Measurements from ENCODE around the gene TGFBR3L. TPM values are rescaled to one million over a fixed set of nuclear protein-coding genes. Genes with fewer than 3 reads are reported as not detected.

The TGFBR3L gene
- total RNA-seq, 6 experiments from 2014 or later = 4.5 to 12.0 (median 7.7) TPM

GRCh38 chr19:7924651-7925170 lies 10.1 kb downstream of the TGFBR3L start:
- Mint-ChIP-seq H3K27ac (no peak overlapping the region), H3K27me3 (ENCODE audit: insufficient read depth) (peaks cover 2% of the 10 kb centered on the region), H3K4me1 (ENCODE audit: low read depth) (peaks cover 26% of the 10 kb centered on the region), H3K36me3 (ENCODE audit: low read depth) (peaks cover 4% of the 10 kb centered on the region), H3K9me3 (no peaks in the 10 kb centered on the region), H3K4me3 (no peak overlapping the region)
- no peak for TF ChIP-seq CTCF (IDR thresholded peaks at IDR 0.05)
- DNase-seq = no peak

GRCh38 chr19:7925171-7925851 lies 10.7 kb downstream of the TGFBR3L start:
- Mint-ChIP-seq H3K9me3 (no peaks in the 10 kb centered on the region), H3K4me3 (peak overlapping the region; percentile 83), H3K4me1 (ENCODE audit: low read depth) (peaks cover 23% of the 10 kb centered on the region), H3K27ac (peak overlapping the region; percentile 72), H3K27me3 (ENCODE audit: insufficient read depth) (peaks cover 2% of the 10 kb centered on the region), H3K36me3 (ENCODE audit: low read depth) (peaks cover 4% of the 10 kb centered on the region)
- peak; percentile 98 for TF ChIP-seq CTCF (IDR thresholded peaks at IDR 0.05)
- DNase-seq = peak; percentile 47

- TF ChIP-seq CTCF (IDR thresholded peaks at IDR 0.05) = 0 out of 2 replicates have a peak, but pooled peaks have one; percentile 27
- peaks cover 23% of the 10 kb centered on the region for H3K4me1 Mint-ChIP-seq (ENCODE audit: low read depth)
- no peak for DNase-seq
- peaks cover 2% of the 10 kb centered on the region for H3K27me3 Mint-ChIP-seq (ENCODE audit: insufficient read depth)
- no peaks in the 10 kb centered on the region for H3K9me3 Mint-ChIP-seq
- H3K27ac Mint-ChIP-seq = peak within 1 kb of the TSS; percentile 72
- peak within 1 kb of the TSS; percentile 83 for H3K4me3 Mint-ChIP-seq
- peaks cover 4% of the 10 kb centered on the region for H3K36me3 Mint-ChIP-seq (ENCODE audit: low read depth)
These were observed 11.5 kb downstream of the TGFBR3L start, which contains the start of gene CTXN1 for GRCh38 chr19:7926021-7926726. TSS of gene CTXN1 (minus strand) at chr19:7926135. CDS start at chr19:7925538, 597 bp downstream.

GRCh38 chr19:7926727-7927604 lies 12.3 kb downstream of the TGFBR3L start:
- Mint-ChIP-seq H3K4me3 (peak overlapping the region; percentile 72), H3K4me1 (ENCODE audit: low read depth) (peaks cover 23% of the 10 kb centered on the region), H3K27ac (peak overlapping the region; percentile 38), H3K36me3 (ENCODE audit: low read depth) (peaks cover 4% of the 10 kb centered on the region), H3K27me3 (ENCODE audit: insufficient read depth) (peaks cover 2% of the 10 kb centered on the region), H3K9me3 (no peaks in the 10 kb centered on the region)
- TF ChIP-seq CTCF (IDR thresholded peaks at IDR 0.05) = no peak
- no peak for DNase-seq

All from HFFc6 (cell line).